HCEC 1CT (cell line): ENCODE results near the gene CDRT4.

Experiments used
- DNase-seq: peaks from one replicate; pipeline ENCODE4 v3.0.0-alpha.2; 2017

The CDRT4 gene

DNA sequence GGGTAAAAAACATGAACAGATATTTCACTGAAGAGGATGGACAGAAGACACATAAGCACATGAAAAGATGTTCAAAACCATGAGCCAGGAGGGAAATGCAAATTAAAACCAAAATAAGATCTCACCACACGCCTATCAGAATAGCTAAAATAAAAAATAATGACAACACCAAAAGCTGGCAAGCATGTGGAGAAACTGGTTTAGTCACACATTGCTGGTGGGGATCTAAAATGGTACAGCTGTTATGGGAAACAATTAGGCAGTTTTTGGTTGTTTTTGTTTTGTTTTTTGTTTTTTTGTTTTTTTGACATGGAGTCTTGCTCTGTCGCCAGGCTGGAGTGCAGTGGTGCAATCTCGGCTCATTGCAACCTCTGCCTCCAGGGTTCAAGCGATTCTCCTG lies 81.3 kb downstream of the CDRT4 start:
- no peak for DNase-seq
